Keratinocyte (primary cell): Measurements from ENCODE around the gene CTIF. TPM values are rescaled to one million over a fixed set of nuclear protein-coding genes. Genes with fewer than 3 reads are reported as not detected.

Source experiments
- DNase-seq: peaks from one replicate; pipeline ENCODE4 v3.0.0-alpha.2; 2011; ENCODE audit warnings: low read depth, missing footprints, low spot score
- FAIRE-seq: peaks from 2 replicates; lab custom pipeline; 2011; peaks lifted over from hg19 to GRCh38; lab: Jason Lieb, UNC
- H2AFZ ChIP-seq: 2 replicates; pipeline ENCODE4 v1.6.0; 2012; ENCODE audit warnings: low read length, control low read depth, inconsistent platforms; ENCODE audit not compliant: control insufficient read depth
- H3K27ac ChIP-seq: 2 replicates; pipeline ENCODE4 v1.5.1; 2011; ENCODE audit warnings: low read length; ENCODE audit not compliant: control insufficient read depth, insufficient read depth
- H3K27me3 ChIP-seq: 3 replicates; pipeline ENCODE4 v1.6.0; 2011; ENCODE audit warnings: low read length; ENCODE audit not compliant: control insufficient read depth, insufficient read depth; ENCODE audit errors: extremely low read depth
- H3K36me3 ChIP-seq, 2 experiments: 2 replicates in 1 of 2; 3 replicates in 1 of 2; pipeline ENCODE4 v1.5.1; 2011; ENCODE audit warnings: low read length in 2 of 2, mild to moderate bottlenecking in 1 of 2; ENCODE audit not compliant: control insufficient read depth in 2 of 2, insufficient read depth in 2 of 2; ENCODE audit errors: extremely low read depth in 1 of 2
- H3K4me1 ChIP-seq: 3 replicates; pipeline ENCODE4 v1.5.1; 2011; ENCODE audit warnings: low read length; ENCODE audit not compliant: control insufficient read depth, insufficient read depth; ENCODE audit errors: extremely low read depth
- H3K4me2 ChIP-seq: 3 replicates; pipeline ENCODE4 v1.6.0; 2011; ENCODE audit warnings: low read depth, low read length; ENCODE audit not compliant: control insufficient read depth, insufficient read depth; ENCODE audit errors: extremely low read depth
- H3K4me3 ChIP-seq, 3 experiments: fragments of 200-600 bp in 1 of 3; sonication (generic) in 1 of 3; 2 replicates in 2 of 3; 3 replicates in 1 of 3; pipeline ENCODE4 v1.5.1; 2011 to 2016; ENCODE audit warnings: low read length in 3 of 3, mild to moderate bottlenecking in 3 of 3, control low read depth in 2 of 3, inconsistent platforms in 1 of 3, low read depth in 1 of 3, mixed read lengths in 1 of 3, mixed run types in 1 of 3, moderate library complexity in 1 of 3; ENCODE audit not compliant: control insufficient read depth in 2 of 3, insufficient read depth in 2 of 3; ENCODE audit errors: extremely low read depth in 1 of 3
- H3K79me2 ChIP-seq: 2 replicates; pipeline ENCODE4 v1.6.0; 2012; ENCODE audit warnings: low read length; ENCODE audit not compliant: control insufficient read depth, insufficient read depth
- H3K9ac ChIP-seq: 3 replicates; pipeline ENCODE4 v1.6.0; 2011; ENCODE audit warnings: low read length; ENCODE audit not compliant: control insufficient read depth, insufficient read depth; ENCODE audit errors: extremely low read depth
- H3K9me1 ChIP-seq: 3 replicates; pipeline ENCODE4 v1.6.0; 2011; ENCODE audit warnings: low read length; ENCODE audit not compliant: control insufficient read depth, insufficient read depth; ENCODE audit errors: extremely low read depth
- H3K9me3 ChIP-seq: 2 replicates; pipeline ENCODE4 v1.5.1; 2012; ENCODE audit warnings: low read depth, low read length; ENCODE audit not compliant: control insufficient read depth
- H4K20me1 ChIP-seq: 3 replicates; pipeline ENCODE4 v1.6.0; 2011; ENCODE audit warnings: low read length; ENCODE audit not compliant: control insufficient read depth, insufficient read depth; ENCODE audit errors: extremely low read depth
- EZH2 ChIP-seq: IDR thresholded peaks from one replicate; pipeline ENCODE4 v1.6.1; 2012; ENCODE audit warnings: inconsistent platforms, mild to moderate bottlenecking, low read length, moderate library complexity
- dilution Hi-C: fragments of 300-500 bp; cut with MboI; formaldehyde crosslinking; loops from one replicate; pipeline ENCODE4 v1.7.0; 2020; ENCODE audit warnings: low sequenced_read_pairs; ENCODE audit not compliant: extremely low pct_ligation_motif_present
- polyA plus RNA-seq, 5 experiments: library from polyadenylated mRNA; depleted of rRNA in 3 of 5; stranded (reverse) in 3 of 5; stranded (forward) in 1 of 5; unstranded in 1 of 5; fragments of >200 nt; gene quantifications; 1 replicate in 1 of 5; 2 replicates in 3 of 5; 3 replicates in 1 of 5; pipeline versions ENCODE4 v1.2.1 to v1.2.3, GENCODE V29; 2011 to 2012; ENCODE audit warnings: missing spikeins in 2 of 5, low read depth in 1 of 5, low replicate concordance in 1 of 5
- TF ChIP-seq, protein P1 (sequence below), 3 experiments: IDR thresholded peaks in 1 of 3; conservative IDR thresholded peaks in 1 of 3; optimal IDR thresholded peaks in 1 of 3; 2 replicates in 2 of 3; 3 replicates in 1 of 3; pipeline versions ENCODE3 to v1.5.1; 2011; ENCODE audit warnings: low read length in 3 of 3, mild to moderate bottlenecking in 3 of 3, moderate library complexity in 2 of 3, control low read depth in 1 of 3, inconsistent platforms in 1 of 3; ENCODE audit not compliant: insufficient read depth in 2 of 3; ENCODE audit errors: extremely low read depth in 1 of 3

Gene CTIF
- polyA plus RNA-seq, 1 donor (not counting 4 experiments of a cell fraction or from before 2014, with no cell fraction given): 15.0 TPM

GRCh38 chr18:48752928-48753327, 214.1 kb downstream of the CTIF start:
- FAIRE-seq (no peak), DNase-seq (no peak)
- H3K27ac ChIP-seq: no peak overlapping the region
- H2AFZ ChIP-seq: no peak overlapping the region
- no peaks in the 10 kb centered on the region for H3K79me2 ChIP-seq
- no peaks in the 10 kb centered on the region for H4K20me1 ChIP-seq
- H3K4me2 ChIP-seq: no peak overlapping the region
- no peak overlapping the region for H3K9ac ChIP-seq
- peaks cover 0 to 5% of the 10 kb centered on the region in 2 experiments for H3K36me3 ChIP-seq
- H3K9me1 ChIP-seq: no peaks in the 10 kb centered on the region
- dilution Hi-C loops: no loop called here
- no peak for TF ChIP-seq EZH2
- TF ChIP-seq, protein P1, sequence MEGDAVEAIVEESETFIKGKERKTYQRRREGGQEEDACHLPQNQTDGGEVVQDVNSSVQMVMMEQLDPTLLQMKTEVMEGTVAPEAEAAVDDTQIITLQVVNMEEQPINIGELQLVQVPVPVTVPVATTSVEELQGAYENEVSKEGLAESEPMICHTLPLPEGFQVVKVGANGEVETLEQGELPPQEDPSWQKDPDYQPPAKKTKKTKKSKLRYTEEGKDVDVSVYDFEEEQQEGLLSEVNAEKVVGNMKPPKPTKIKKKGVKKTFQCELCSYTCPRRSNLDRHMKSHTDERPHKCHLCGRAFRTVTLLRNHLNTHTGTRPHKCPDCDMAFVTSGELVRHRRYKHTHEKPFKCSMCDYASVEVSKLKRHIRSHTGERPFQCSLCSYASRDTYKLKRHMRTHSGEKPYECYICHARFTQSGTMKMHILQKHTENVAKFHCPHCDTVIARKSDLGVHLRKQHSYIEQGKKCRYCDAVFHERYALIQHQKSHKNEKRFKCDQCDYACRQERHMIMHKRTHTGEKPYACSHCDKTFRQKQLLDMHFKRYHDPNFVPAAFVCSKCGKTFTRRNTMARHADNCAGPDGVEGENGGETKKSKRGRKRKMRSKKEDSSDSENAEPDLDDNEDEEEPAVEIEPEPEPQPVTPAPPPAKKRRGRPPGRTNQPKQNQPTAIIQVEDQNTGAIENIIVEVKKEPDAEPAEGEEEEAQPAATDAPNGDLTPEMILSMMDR (optimal IDR thresholded peaks at IDR 0.05 in 1 of 3, IDR thresholded peaks at IDR 0.05 in 1 of 3, conservative IDR thresholded peaks at IDR 0.05 in 1 of 3; ENCODE audit: extremely low read depth in 1 of 3, insufficient read depth in 2 of 3, low read length in 3 of 3): no peak
- H3K4me3 ChIP-seq: no peak overlapping the region
- H3K27me3 ChIP-seq: no peaks in the 10 kb centered on the region
- peaks cover 12% of the 10 kb centered on the region for H3K4me1 ChIP-seq
- no peaks in the 10 kb centered on the region for H3K9me3 ChIP-seq

DNA sequence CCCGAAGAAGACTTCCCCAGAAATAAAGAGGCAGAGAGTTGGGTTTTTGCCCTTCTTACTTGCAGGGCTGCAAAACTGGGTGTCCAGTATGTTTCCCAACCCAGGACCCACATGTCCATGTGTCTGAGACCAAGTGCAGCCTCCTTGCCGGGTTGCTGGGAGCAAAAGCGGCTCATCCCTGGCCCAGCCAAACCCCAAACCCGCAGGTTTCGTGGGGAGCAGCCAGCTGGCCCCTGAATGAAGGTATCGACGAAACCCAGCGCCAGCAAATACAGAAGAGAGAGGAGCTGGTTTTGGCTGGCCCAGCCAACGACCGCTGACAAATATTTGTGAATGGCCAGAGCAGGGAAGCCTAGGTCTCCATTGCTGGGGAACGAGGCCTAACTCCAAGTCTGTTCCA, 214.9 kb downstream of the CTIF start:
- no peak overlapping the region for H3K4me2 ChIP-seq
- H3K36me3 ChIP-seq: peaks cover 5 to 8% of the 10 kb centered on the region in 2 experiments
- no peaks in the 10 kb centered on the region for H3K27me3 ChIP-seq
- H3K4me1 ChIP-seq: peaks cover 12% of the 10 kb centered on the region
- no peak overlapping the region for H3K9ac ChIP-seq
- DNase-seq (no peak), FAIRE-seq (no peak)
- H3K4me3 ChIP-seq: no peak overlapping the region
- no peaks in the 10 kb centered on the region for H3K79me2 ChIP-seq
- H3K9me3 ChIP-seq: no peaks in the 10 kb centered on the region
- no peak for TF ChIP-seq EZH2
- TF ChIP-seq, protein P1 (optimal IDR thresholded peaks at IDR 0.05 in 1 of 3, IDR thresholded peaks at IDR 0.05 in 1 of 3, conservative IDR thresholded peaks at IDR 0.05 in 1 of 3; ENCODE audit: extremely low read depth in 1 of 3, insufficient read depth in 2 of 3, low read length in 3 of 3): no peak
- H2AFZ ChIP-seq: no peak overlapping the region
- dilution Hi-C loops: no loop called here
- H3K9me1 ChIP-seq: no peaks in the 10 kb centered on the region
- H4K20me1 ChIP-seq: no peaks in the 10 kb centered on the region
- H3K27ac ChIP-seq: no peak overlapping the region
